ENCODE results near the gene PCDHB7.
"Not testable (repeated sequence)": the region's sequence is repeated elsewhere in the genome, so short reads cannot be mapped to it uniquely, and the experiment has no call there.

PCDHB7 gene

DNA sequence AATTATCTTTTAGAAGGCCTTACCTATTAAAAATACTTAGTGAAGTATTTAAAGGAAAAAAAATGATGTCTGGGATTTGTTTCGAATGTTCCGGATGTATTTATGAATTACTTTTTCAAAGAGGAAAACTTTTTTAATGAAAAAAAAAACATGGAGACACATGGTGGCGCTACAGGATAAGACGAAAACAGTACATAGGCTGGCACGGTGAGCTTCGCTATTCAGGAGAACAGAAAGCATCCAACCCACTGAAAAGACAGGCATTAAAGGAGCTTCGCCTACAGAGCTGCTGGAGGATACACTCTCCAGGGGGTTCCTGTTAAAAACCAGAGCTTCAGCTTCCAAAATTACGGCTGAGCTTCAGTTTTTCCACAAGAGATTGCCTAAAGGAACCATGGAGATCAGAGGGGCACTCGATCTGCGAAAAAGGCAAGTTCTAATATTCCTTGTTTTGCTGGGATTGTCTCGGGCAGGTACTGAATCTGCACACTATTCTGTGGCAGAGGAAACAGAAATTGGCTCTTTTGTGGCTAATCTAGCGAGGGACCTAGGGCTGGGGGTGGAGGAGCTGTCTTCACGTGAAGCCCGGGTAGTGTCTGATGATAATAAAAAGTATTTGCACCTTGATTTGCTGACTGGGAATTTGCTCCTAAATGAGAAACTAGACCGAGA is 50.8 kb downstream of the PCDHB7 start, which contains the start of gene PCDHB14:
Gene PCDHB14 (plus strand): TSS at position 232 of the 672 bp plus-strand sequence. CDS start 163 bp downstream, at position 395.
- TF ChIP-seq TAF1 (IDR thresholded peaks at IDR 0.05; ENCODE audit: borderline replicate concordance, low read depth, low read length) (no peak), POLR2A (IDR thresholded peaks at IDR 0.05; ENCODE audit: low read depth, low read length) (no peak), POLR2AphosphoS5 (IDR thresholded peaks at IDR 0.05; ENCODE audit: low read depth, low read length) (no peak)
- no peak for FAIRE-seq
- no peak for DNase-seq (ENCODE audit: insufficient read length)

- FAIRE-seq; DNase-seq (ENCODE audit: insufficient read length): not testable (repeated sequence)
Measured at GRCh38 chr5:141224844-141225243, 52.4 kb downstream of the PCDHB7 start.

GRCh38 chr5:141225421-141225820 is 53.0 kb downstream of the PCDHB7 start:
- DNase-seq (ENCODE audit: insufficient read length); FAIRE-seq: not testable (repeated sequence)

Data from GM12892 (cell line).